Hematopoietic multipotent progenitor cell treated with erythropoietin and hydrocortisone succinate and interleukin-3 and kit ligand, for 15 days (in vitro differentiated cells): ENCODE measurements around the gene ACP6.
"Not testable (repeated sequence)": the region's sequence is repeated elsewhere in the genome, so short reads cannot be mapped to it uniquely, and the experiment has no call there.

Experiments
- DNase-seq: peaks from one replicate; pipeline ENCODE4 v3.0.0-alpha.2; 2015; ENCODE audit warnings: low spot score

ACP6 gene

DNA sequence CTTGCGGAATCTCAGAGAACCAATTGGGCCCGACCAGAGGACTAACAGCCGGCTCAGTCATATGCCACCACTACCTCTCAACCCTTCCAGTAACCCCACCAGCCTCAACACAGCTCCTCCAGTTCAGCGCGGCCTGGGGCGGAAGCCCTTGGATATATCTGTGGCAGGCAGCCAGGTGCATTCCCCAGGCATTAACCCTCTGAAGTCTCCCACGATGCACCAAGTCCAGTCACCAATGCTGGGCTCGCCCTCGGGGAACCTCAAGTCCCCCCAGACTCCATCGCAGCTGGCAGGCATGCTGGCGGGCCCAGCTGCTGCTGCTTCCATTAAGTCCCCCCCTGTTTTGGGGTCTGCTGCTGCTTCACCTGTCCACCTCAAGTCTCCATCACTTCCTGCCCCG is 49.8 kb downstream of the ACP6 start:
- no peak for DNase-seq

DNA sequence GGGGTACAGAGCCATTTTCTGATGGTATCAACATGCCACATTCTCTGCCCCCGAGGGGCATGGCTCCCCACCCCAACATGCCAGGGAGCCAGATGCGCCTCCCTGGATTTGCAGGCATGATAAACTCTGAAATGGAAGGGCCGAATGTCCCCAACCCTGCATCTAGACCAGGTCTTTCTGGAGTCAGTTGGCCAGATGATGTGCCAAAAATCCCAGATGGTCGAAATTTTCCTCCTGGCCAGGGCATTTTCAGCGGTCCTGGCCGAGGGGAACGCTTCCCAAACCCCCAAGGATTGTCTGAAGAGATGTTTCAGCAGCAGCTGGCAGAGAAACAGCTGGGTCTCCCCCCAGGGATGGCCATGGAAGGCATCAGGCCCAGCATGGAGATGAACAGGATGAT is 50.6 kb downstream of the ACP6 start:
- DNase-seq, result no peak

DNA sequence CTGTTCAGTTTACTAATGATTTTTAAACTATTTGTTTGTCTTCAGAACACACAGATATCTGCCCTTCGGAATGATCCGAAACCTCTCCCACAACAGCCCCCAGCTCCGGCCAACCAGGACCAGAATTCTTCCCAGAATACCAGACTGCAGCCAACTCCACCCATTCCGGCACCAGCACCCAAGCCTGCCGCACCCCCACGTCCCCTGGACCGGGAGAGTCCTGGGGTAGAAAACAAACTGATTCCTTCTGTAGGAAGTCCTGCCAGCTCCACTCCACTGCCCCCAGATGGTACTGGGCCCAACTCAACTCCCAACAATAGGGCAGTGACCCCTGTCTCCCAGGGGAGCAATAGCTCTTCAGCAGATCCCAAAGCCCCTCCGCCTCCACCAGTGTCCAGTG is 51.6 kb downstream of the ACP6 start:
- DNase-seq, result no peak

DNA sequence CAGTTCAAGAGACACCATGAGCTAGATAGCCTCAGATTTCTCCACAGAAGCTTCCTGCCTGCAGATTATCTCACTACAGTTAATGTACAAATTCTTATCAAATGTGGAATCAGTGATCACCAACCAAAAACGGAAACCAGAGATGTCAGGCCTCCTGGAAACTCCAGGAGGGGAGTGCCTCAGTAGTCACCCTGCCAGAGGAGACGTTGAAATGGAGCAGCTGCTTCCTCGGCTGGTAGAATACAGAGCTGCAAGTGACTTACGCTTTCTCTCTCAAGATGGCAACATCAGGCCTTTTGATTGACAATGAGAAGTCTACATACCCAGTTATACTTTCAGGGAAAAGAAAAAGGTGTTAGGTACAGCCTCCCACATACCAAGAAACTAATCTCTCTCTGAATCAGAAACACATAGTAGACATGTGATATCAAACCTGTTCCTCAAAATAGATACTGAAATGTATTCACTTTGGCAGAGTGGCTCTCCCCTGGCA is 52.2 kb downstream of the ACP6 start:
- no peak for DNase-seq

DNA sequence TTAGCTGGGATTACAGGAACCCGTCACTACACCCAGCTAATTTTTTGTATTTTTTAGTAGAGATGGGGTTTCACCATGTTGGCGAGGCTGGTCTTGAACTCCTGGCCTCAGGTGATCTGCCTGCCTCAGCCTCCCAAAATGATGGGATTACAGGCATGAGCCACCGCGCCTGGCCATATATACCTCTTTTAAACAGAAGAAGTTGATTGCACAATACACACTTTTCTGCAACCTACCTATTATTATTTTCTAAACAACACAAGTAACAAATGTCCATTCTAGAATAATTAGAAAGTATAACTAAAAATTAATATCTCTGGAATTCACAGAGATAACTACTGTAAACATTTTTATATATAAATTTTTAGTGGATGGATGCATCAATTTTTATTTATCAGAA is 55.4 kb downstream of the ACP6 start:
- DNase-seq, result not testable (repeated sequence)

DNA sequence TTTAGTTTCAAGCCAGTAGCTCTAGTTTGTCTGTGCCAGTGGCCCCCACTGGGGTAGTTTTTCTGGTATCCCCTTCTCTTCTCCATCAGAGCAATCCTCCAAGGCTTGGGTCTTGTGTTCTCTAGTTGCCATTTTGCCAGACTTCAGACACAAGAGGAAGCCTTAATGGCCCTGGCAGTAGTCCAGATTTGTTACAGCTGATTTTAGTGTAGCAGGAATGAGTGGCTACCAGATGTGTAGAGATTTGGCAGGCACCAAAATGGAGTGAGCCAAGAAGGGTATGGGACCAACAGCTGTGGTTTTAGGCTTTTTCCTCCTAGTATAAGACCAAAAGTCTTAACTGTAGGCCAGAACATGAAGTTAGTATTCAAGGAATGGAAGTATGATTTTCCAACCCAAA is 56.8 kb downstream of the ACP6 start:
- no peak for DNase-seq

DNA sequence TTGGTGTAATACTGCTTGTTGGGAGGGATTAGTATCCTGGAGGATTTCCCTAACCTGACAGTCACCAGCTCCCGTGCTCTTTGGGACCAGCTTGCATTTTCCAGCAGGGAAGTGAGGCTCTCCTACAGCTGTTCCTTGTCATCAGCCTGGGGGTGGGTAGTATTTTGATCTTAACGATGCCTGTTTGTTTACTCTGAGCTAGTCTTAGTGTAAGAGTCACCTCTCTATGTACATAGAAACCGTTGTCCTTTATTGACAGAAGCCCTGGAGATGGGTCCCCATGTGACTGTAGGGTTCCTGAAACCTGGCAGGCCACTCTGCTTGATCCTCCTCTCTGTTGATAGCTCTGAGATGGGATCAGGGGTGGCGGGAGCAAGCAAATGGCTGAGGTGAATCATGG is 58.0 kb downstream of the ACP6 start:
- DNase-seq, result no peak

DNA sequence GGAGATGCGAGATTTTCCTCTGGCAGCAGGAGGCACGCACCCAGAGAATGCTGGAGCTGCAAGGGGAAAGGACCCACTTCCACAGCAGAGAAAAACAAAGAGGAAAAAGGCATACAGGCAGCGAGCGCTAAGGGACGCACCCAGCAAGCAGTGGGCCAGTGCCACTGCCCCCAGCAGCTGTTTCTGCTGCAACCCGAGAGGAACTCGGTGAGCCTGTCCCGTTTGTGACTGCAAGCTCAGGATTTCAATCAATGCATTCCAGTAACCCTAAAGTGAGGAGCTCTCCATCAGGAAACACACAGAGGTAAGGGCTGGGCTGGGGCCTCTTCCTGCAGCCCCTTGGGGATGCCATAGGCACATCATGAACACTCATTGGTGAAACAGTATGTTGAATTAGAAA is 58.7 kb downstream of the ACP6 start:
- DNase-seq, result no peak

DNA sequence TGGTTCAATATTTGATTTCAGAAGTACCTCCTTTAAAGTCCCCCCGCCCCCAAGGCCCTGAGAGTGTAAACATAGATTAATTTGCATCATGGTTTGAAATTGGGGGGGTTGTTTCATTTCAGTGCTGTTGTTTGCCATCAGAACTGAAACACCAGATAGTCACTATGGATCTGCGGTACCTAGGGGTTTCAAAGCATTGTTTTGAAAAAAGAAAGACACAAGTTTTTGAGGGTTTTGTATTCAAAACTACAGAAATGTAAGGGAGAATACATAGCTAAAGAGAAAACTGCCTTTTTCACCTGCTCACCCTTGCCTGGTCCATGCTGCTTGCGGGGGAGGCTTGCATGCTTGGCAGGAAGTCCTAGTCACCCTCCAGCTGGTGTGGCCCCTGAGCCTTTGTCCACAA is 59.3 kb downstream of the ACP6 start:
- no peak for DNase-seq

DNA sequence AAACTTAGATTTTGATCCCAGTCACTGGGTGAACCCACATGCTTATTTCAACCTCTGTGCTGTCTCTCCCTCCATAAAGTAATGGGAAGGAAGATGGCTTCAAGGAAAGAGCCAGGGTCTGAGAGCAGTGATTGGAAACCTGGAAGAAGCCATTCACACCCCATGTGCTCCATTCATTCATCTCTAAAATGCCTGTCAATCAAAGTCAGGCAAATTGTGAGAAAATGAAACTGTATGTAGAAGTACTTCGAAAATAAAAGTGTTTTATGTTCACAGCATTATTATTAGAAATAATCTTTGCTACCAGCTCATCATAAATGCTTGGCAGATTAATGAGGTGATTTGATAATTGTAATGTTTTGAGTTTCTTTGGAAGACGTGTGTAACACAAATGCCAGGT is 61.0 kb downstream of the ACP6 start:
- no peak for DNase-seq

DNA sequence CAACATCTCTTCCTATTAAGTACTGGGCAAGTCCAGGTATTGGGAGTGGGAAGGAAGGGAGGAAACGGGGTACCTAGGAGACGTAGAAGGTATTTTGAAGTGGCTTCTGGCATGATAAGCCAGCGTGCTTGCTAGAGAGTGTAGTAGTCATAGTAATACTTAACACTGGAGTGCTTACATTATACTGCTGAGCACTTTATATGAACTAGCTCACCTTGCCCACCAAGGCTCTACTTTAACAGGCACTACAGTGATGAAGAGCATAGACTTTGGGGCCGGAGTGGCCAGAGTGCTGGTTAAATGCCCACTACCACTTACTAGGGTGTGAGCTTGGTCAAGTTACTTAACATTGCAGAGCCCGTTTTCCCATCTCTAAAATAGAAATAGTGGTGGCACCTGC is 61.7 kb downstream of the ACP6 start:
- DNase-seq, result no peak

DNA sequence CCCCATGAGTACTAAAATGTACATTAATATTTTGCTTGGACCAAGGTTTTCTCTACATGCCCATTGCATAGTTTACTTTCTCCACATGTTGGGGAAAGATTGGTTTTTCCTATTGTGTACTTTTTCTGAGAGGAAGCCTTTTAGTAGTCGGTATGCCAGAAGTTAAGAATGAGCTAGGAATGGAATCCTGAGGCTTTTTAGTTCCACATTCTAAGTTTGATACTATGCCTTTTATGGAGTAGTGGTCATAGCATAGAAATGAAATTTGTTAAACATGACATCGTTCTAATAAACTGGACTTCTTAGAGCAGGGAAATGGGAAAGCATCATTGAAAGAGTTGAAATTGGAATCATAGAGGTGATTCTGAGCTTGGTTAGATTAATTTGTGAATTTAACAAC is 64.7 kb downstream of the ACP6 start:
- DNase-seq, result no peak

DNA sequence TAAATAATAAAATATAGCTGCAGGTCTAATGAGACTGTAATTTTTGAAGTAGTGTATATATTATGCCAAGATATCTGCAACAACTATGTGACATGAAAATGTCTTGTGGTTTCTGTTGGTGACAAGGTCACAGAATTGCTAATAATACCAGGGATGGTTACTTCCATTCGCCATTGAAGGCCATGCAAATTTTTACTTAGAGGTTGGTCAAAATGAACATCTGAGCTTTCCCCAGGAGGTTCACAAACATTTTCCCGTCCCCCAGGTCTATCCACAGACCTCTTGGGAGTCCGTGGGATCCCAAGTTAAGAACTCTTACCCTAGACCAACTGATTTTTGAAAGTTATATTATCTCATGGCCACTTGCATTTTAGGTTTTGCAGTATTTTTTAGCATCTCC is 66.3 kb downstream of the ACP6 start:
- no peak for DNase-seq

DNA sequence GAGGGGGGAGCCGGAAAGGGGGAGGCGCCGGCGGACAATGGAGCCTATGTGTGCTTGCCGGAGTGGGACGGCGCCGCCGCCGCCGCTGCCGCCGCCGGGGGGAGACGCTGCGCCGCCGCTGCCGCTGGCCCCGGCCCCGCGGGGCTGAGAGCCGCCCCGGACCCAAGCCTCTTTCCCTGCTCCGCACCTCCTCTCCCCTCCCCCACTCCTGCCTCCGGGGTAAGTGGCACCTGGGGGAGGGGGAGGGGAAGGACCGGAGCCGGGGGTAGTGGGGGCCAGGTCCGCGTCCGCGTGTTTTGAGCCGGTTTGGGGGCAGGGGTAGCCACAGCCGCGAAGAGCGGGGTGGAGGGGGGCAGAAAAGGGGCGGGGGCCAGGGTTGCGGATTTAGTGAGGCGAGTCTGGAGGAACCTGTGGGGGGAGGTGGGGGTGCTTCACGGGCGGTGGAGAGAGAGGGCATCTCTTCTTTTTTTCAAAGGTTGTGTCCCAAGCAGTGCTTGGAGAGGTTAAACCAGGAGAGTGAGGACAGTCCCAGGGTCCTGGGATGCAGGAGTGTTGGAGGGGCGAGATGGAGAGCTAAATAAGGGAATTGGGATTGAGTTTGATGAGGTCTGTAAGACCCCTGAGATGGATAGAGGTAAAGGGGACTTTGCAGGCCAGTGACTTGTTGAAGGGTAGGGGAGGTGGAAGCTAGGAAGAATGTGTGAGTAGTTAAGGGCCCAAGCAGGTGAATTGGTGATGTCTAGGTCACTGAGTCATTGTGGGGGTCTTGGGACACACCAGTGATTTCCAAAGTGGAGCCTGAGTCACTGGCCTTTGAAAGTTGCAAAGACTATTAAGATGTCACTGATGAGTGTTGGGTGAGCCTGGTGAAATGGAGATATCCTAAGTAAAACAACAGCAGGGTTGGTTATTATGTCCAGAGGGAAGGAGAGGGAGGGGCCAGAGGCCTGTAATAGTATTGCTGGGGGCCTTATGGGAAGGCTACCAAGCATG is 69.9 kb downstream of the ACP6 start:
- no peak for DNase-seq

DNA sequence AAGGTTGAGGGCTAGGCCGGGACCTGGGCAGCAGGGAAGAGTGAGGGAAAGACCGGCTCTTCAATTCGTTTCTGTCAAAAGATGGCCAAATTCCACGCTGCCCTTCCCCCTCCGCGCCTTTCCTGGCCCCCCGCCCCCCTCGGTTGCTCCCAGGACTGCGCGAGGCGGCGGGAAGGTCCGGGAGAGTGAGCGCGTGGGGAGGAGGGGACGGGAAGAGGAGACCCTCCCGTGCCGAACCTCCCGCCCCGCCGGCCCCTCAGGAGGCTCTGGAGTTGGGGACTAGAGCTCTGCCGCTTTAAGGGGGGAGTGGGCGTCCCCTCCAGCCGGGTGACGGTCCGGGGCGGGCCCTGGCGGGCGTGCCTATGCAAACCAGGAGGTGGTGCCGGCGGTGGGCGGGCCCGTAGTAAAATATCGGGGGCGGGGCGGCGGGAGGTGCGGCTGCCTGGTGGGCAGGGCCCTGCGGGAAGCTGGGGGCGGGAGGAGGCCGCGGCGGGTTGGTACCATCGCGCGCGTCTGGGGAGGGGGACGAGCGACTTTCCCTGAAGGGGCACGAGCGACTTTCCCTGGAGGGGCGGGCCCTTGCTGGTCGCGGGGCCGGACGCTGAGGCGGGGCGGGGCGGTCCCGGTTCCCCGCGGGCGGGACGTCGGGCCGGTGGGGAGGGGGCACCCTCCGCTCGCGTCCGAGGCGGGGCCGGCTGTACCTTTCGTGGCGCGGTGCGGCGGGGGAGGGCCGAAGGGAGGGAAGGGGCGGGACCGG is 70.8 kb downstream of the ACP6 start:
- peak; percentile 85 for DNase-seq

DNA sequence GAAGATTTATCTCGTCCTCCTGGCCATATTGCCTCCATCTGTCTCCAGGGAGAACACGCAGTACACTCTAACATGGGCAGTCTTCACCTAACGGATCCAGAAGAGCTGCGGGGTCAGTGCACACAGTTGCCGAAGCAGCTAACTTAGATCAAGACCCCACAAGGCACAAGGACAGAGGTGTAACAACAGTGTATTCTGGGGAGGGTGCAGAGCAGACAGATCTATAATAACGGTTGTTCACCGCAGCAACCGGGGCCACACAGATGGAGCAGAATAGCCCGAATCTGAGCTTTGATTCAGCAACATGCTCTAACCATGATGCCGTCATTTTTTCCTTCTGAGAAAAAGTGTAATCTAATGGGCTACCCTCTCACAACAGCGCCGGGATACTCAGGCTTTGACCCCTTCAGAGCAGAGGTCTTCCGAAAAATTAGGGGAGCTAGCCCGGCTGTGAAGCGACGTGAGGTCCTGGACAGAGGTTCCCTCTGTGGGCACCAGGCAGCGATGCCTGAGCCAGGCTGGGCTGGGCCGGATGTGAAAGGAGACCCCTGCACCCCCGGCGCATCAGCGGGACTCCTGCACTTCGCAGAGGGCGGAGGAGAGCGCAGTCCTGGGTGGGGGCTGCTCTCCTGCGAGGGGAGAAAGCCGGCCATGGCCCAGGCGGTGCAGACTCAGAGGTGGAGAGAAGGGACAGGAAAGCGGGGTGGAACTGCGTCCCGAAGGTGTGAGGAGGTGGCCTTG is 71.5 kb downstream of the ACP6 start:
- DNase-seq, result no peak

DNA sequence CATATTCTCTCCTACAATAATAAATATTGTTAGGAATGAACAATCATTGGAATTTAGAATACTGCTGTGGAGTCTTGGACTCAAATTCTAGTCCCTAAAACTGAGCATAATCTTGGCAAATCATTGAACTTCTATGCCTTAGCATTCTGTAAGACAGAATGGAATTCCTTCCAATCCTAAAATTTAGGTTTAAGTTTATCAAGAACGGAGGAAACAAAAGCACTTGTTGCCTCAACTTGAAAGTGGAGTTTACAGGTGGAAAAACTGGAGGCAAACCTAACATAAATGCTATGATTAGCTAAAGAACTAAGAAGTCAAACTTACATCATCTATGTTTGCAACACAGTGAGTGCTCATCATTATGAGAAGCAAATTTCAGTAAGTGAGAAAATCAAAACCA is 73.3 kb downstream of the ACP6 start:
- DNase-seq, result no peak
